ENCODE results near the gene APOL6.

The APOL6 gene

DNA sequence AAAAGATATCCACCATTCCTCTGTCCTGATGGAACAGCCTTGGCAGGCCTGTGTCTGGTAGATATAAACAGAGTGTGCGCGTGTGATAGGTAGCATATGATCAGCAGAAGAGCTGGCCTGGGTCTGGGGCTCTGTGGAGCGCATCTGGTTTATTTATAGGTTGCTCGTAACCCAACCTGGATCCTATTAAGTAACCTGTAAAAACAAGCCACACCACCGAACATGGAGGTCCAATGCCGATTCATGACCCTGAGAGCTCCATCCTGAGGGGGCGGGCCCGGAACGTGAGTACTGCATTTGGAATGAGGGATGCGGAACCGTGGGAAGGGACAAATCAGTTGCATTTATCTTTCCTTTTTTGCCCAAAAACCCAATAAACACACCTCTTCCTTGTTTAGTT is 37.5 kb downstream of the APOL6 start:
- Histone ChIP-seq H3K4me2 (ENCODE audit: insufficient read depth, low read length, poor library complexity, severe bottlenecking) (no peak overlapping the region), H3K79me1 (ENCODE audit: low read depth, low read length) (no peaks in the 10 kb centered on the region), H3K23ac (ENCODE audit: low read depth, low read length, poor library complexity) (no peak overlapping the region), H2BK15ac (ENCODE audit: low read length) (no peak overlapping the region), H3K14ac (ENCODE audit: low read length) (no peak overlapping the region), H3K4ac (ENCODE audit: low read length) (no peak overlapping the region), H3K4me3 (ENCODE audit: low read length in 2 of 2) (no peak overlapping the region), H3K4me1 (ENCODE audit: control insufficient read depth in 2 of 2, insufficient read depth in 1 of 2, low read depth in 1 of 2, low read length in 2 of 2) (peaks cover 0 to 2% of the 10 kb centered on the region in 2 donors), H3K27me3 (ENCODE audit: control insufficient read depth in 3 of 3, insufficient read depth in 3 of 3, low read depth in 1 of 3, low read length in 3 of 3) (peaks cover 0 to 4% (median 0%) of the 10 kb centered on the region in 3 experiments), H4K8ac (ENCODE audit: low read depth, low read length) (no peak overlapping the region), H2BK120ac (ENCODE audit: low read depth, low read length) (no peak overlapping the region), H3K18ac (ENCODE audit: low read length) (no peak overlapping the region), H3K36me3 (replicated peaks in 1 of 2; ENCODE audit: control insufficient read depth in 2 of 2, insufficient read depth in 2 of 2, low read length in 2 of 2) (no peaks in the 10 kb centered on the region), H3K27ac (replicated peaks; ENCODE audit: low read length) (no peak overlapping the region), H2AFZ (ENCODE audit: low read length) (no peak overlapping the region), H3K9me3 (replicated peaks in 1 of 2; ENCODE audit: control insufficient read depth in 2 of 2, insufficient read depth in 1 of 2, low read depth in 1 of 2, low read length in 2 of 2) (peaks cover 1 to 5% of the 10 kb centered on the region in 2 donors), H2BK5ac (ENCODE audit: low read length) (no peak overlapping the region), H4K91ac (ENCODE audit: low read depth, low read length, poor library complexity) (no peak overlapping the region), H2BK12ac (ENCODE audit: low read length) (no peak overlapping the region), H2AK5ac (ENCODE audit: low read depth, low read length) (no peak overlapping the region), H3K9ac (ENCODE audit: low read depth, low read length, poor library complexity) (no peak overlapping the region)
- DNase-seq (ENCODE audit: low spot score) = no peak
- no CpG with 5 or more reads among the region's 11 CpGs for WGBS, 2 donors (ENCODE audit: extremely low coverage in 2 of 2, insufficient read length in 2 of 2, insufficient replicate concordance in 1 of 2)

DNA sequence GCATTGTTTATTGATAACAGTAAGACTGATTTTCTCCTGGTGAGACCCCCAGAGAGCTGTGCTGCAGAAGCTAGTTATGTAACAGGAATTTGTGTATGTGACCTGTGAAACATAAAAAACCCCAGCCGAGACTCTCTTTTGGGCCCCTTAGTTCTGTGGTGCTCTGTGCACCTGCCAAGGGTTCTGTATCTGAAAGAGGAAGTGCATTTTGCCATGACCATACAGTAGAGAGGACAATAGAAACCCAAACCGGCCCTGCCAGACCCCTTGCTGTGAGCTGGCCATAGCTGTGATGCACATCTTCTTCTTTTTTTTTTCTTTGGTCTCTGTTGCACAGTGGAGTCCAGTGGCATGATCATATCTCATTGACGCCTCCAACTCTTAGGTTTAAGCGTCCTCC is 38.1 kb downstream of the APOL6 start:
- no peak overlapping the region for H3K27ac ChIP-seq (replicated peaks; ENCODE audit: low read length)
- H2AFZ ChIP-seq (ENCODE audit: low read length) = no peak overlapping the region
- H3K4me2 ChIP-seq (ENCODE audit: insufficient read depth, low read length, poor library complexity, severe bottlenecking) = no peak overlapping the region
- H3K14ac ChIP-seq (ENCODE audit: low read length) = no peak overlapping the region
- no peaks in the 10 kb centered on the region for H3K36me3 ChIP-seq (replicated peaks in 1 of 2; ENCODE audit: control insufficient read depth in 2 of 2, insufficient read depth in 2 of 2, low read length in 2 of 2)
- H3K9ac ChIP-seq (ENCODE audit: low read depth, low read length, poor library complexity) = no peak overlapping the region
- no peak for DNase-seq (ENCODE audit: low spot score)
- no peak overlapping the region for H2BK15ac ChIP-seq (ENCODE audit: low read length)
- H3K9me3 ChIP-seq (replicated peaks in 1 of 2; ENCODE audit: control insufficient read depth in 2 of 2, insufficient read depth in 1 of 2, low read depth in 1 of 2, low read length in 2 of 2) = peaks cover 1 to 5% of the 10 kb centered on the region in 2 donors
- no peak overlapping the region for H3K4ac ChIP-seq (ENCODE audit: low read length)
- H3K27me3 ChIP-seq (ENCODE audit: control insufficient read depth in 3 of 3, insufficient read depth in 3 of 3, low read depth in 1 of 3, low read length in 3 of 3) = peaks cover 0 to 4% (median 0%) of the 10 kb centered on the region in 3 experiments
- no peak overlapping the region for H2AK5ac ChIP-seq (ENCODE audit: low read depth, low read length)
- no peak overlapping the region for H2BK5ac ChIP-seq (ENCODE audit: low read length)
- no peak overlapping the region for H3K18ac ChIP-seq (ENCODE audit: low read length)
- H3K4me3 ChIP-seq (ENCODE audit: low read length in 2 of 2) = no peak overlapping the region
- H4K8ac ChIP-seq (ENCODE audit: low read depth, low read length) = no peak overlapping the region
- H3K4me1 ChIP-seq (ENCODE audit: control insufficient read depth in 2 of 2, insufficient read depth in 1 of 2, low read depth in 1 of 2, low read length in 2 of 2) = peaks cover 0 to 2% of the 10 kb centered on the region in 2 donors
- H3K23ac ChIP-seq (ENCODE audit: low read depth, low read length, poor library complexity) = no peak overlapping the region
- no peak overlapping the region for H2BK120ac ChIP-seq (ENCODE audit: low read depth, low read length)
- H4K91ac ChIP-seq (ENCODE audit: low read depth, low read length, poor library complexity) = no peak overlapping the region
- no peak overlapping the region for H2BK12ac ChIP-seq (ENCODE audit: low read length)
- no CpG with 5 or more reads among the region's 4 CpGs for WGBS, 2 donors (ENCODE audit: extremely low coverage in 2 of 2, insufficient read length in 2 of 2, insufficient replicate concordance in 1 of 2)
- H3K79me1 ChIP-seq (ENCODE audit: low read depth, low read length) = no peaks in the 10 kb centered on the region

DNA sequence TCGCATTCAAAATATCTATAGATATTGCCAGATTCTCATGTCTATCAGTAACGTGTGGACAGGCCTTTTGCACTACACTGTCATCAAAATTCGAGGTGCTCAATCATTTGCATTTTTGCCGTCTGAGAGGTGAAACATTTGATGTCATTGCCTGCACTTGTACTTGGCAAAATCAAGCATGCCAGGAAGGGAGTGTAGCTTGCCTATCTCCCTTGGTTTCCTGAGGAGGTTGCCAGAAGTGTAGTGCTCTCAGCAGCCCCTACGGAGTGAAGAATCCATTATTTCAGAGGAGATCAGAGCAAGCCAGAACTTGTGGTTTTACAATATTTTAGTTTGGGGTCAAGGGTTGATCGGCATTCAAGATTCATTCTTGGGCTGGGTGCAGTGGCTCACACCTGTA is 39.2 kb downstream of the APOL6 start:
- Histone ChIP-seq H3K23ac (ENCODE audit: low read depth, low read length, poor library complexity) (no peak overlapping the region), H3K27ac (replicated peaks; ENCODE audit: low read length) (no peak overlapping the region)
- WGBS, 2 donors (ENCODE audit: extremely low coverage in 2 of 2, insufficient read length in 2 of 2, insufficient replicate concordance in 1 of 2) = no CpG with 5 or more reads among the region's 6 CpGs

GRCh38 chr22:35688913-35689675 is 40.8 kb downstream of the APOL6 start:
- no peak overlapping the region for H2BK15ac ChIP-seq (ENCODE audit: low read length)
- H4K8ac ChIP-seq (ENCODE audit: low read depth, low read length) = no peak overlapping the region
- peaks cover 0 to 4% (median 0%) of the 10 kb centered on the region in 3 experiments for H3K27me3 ChIP-seq (ENCODE audit: control insufficient read depth in 3 of 3, insufficient read depth in 3 of 3, low read depth in 1 of 3, low read length in 3 of 3)
- no peak overlapping the region for H4K91ac ChIP-seq (ENCODE audit: low read depth, low read length, poor library complexity)
- H3K79me1 ChIP-seq (ENCODE audit: low read depth, low read length) = no peaks in the 10 kb centered on the region
- no peak overlapping the region for H3K4me2 ChIP-seq (ENCODE audit: insufficient read depth, low read length, poor library complexity, severe bottlenecking)
- no peak overlapping the region for H3K14ac ChIP-seq (ENCODE audit: low read length)
- no peak overlapping the region for H3K9ac ChIP-seq (ENCODE audit: low read depth, low read length, poor library complexity)
- no peak for DNase-seq (ENCODE audit: low spot score)
- no peak overlapping the region for H3K27ac ChIP-seq (replicated peaks; ENCODE audit: low read length)
- H3K36me3 ChIP-seq (replicated peaks in 1 of 2; ENCODE audit: control insufficient read depth in 2 of 2, insufficient read depth in 2 of 2, low read length in 2 of 2) = no peaks in the 10 kb centered on the region
- no peak overlapping the region for H3K4ac ChIP-seq (ENCODE audit: low read length)
- H2AFZ ChIP-seq (ENCODE audit: low read length) = no peak overlapping the region
- H3K4me1 ChIP-seq (ENCODE audit: control insufficient read depth in 2 of 2, insufficient read depth in 1 of 2, low read depth in 1 of 2, low read length in 2 of 2) = peaks cover 0 to 2% of the 10 kb centered on the region in 2 donors
- H3K9me3 ChIP-seq (replicated peaks in 1 of 2; ENCODE audit: control insufficient read depth in 2 of 2, insufficient read depth in 1 of 2, low read depth in 1 of 2, low read length in 2 of 2) = no peaks in the 10 kb centered on the region
- H2BK12ac ChIP-seq (ENCODE audit: low read length) = no peak overlapping the region
- no peak overlapping the region for H3K4me3 ChIP-seq (ENCODE audit: low read length in 2 of 2)
- no CpG with 5 or more reads among the region's 10 CpGs for WGBS, 2 donors (ENCODE audit: extremely low coverage in 2 of 2, insufficient read length in 2 of 2, insufficient replicate concordance in 1 of 2)
- H2BK5ac ChIP-seq (ENCODE audit: low read length) = no peak overlapping the region
- no peak overlapping the region for H2AK5ac ChIP-seq (ENCODE audit: low read depth, low read length)
- no peak overlapping the region for H3K18ac ChIP-seq (ENCODE audit: low read length)
- no peak overlapping the region for H2BK120ac ChIP-seq (ENCODE audit: low read depth, low read length)
- H3K23ac ChIP-seq (ENCODE audit: low read depth, low read length, poor library complexity) = no peak overlapping the region

More for the DNA sequence above, 39.2 kb downstream of the APOL6 start:
- H3K36me3 ChIP-seq (replicated peaks in 1 of 2; ENCODE audit: control insufficient read depth in 2 of 2, insufficient read depth in 2 of 2, low read length in 2 of 2) = no peaks in the 10 kb centered on the region
- H3K4ac ChIP-seq (ENCODE audit: low read length) = no peak overlapping the region
- no peak overlapping the region for H3K4me2 ChIP-seq (ENCODE audit: insufficient read depth, low read length, poor library complexity, severe bottlenecking)
- H2AK5ac ChIP-seq (ENCODE audit: low read depth, low read length) = no peak overlapping the region
- peaks cover 0 to 4% (median 0%) of the 10 kb centered on the region in 3 experiments for H3K27me3 ChIP-seq (ENCODE audit: control insufficient read depth in 3 of 3, insufficient read depth in 3 of 3, low read depth in 1 of 3, low read length in 3 of 3)
- H2BK120ac ChIP-seq (ENCODE audit: low read depth, low read length) = no peak overlapping the region
- no peak overlapping the region for H3K4me3 ChIP-seq (ENCODE audit: low read length in 2 of 2)
- no peak overlapping the region for H3K9ac ChIP-seq (ENCODE audit: low read depth, low read length, poor library complexity)
- H3K9me3 ChIP-seq (replicated peaks in 1 of 2; ENCODE audit: control insufficient read depth in 2 of 2, insufficient read depth in 1 of 2, low read depth in 1 of 2, low read length in 2 of 2) = no peaks in the 10 kb centered on the region
- no peaks in the 10 kb centered on the region for H3K79me1 ChIP-seq (ENCODE audit: low read depth, low read length)
- H3K14ac ChIP-seq (ENCODE audit: low read length) = no peak overlapping the region
- no peak overlapping the region for H3K18ac ChIP-seq (ENCODE audit: low read length)
- no peak overlapping the region for H4K91ac ChIP-seq (ENCODE audit: low read depth, low read length, poor library complexity)
- H2BK12ac ChIP-seq (ENCODE audit: low read length) = no peak overlapping the region
- no peak overlapping the region for H2BK15ac ChIP-seq (ENCODE audit: low read length)
- H2BK5ac ChIP-seq (ENCODE audit: low read length) = no peak overlapping the region
- DNase-seq (ENCODE audit: low spot score) = no peak
- H2AFZ ChIP-seq (ENCODE audit: low read length) = no peak overlapping the region
- no peak overlapping the region for H4K8ac ChIP-seq (ENCODE audit: low read depth, low read length)
- peaks cover 0 to 2% of the 10 kb centered on the region in 2 donors for H3K4me1 ChIP-seq (ENCODE audit: control insufficient read depth in 2 of 2, insufficient read depth in 1 of 2, low read depth in 1 of 2, low read length in 2 of 2)
